CD4-positive, alpha-beta T cell treated with Interleukin-15 for 1 hour (primary cell): ENCODE measurements around the gene CHCHD5.
"Not testable (repeated sequence)": the region's sequence is repeated elsewhere in the genome, so short reads cannot be mapped to it uniquely, and the experiment has no call there.

ENCODE experiments used
- DNase-seq: peaks from one replicate; pipeline ENCODE4 v3.0.0-alpha.2; 2020

The CHCHD5 gene

GRCh38 chr2:112588611-112589045, 4.2 kb downstream of the CHCHD5 start:
- DNase-seq, result no peak

- DNase-seq, result no peak
These were observed 7.0 kb downstream of the CHCHD5 start for GRCh38 chr2:112591413-112591812.

GRCh38 chr2:112593736-112594135, 9.3 kb downstream of the CHCHD5 start:
- DNase-seq, result no peak

GRCh38 chr2:112597537-112598322, 13.3 kb downstream of the CHCHD5 start:
- no peak for DNase-seq

- no peak for DNase-seq
These were observed 16.2 kb downstream of the CHCHD5 start for GRCh38 chr2:112600634-112601033.

GRCh38 chr2:112601754-112602153, 17.3 kb downstream of the CHCHD5 start:
- DNase-seq, result no peak

- no peak for DNase-seq
These were observed 18.5 kb downstream of the CHCHD5 start for GRCh38 chr2:112602917-112603316.

- no peak for DNase-seq
These were observed 19.3 kb downstream of the CHCHD5 start for GRCh38 chr2:112603731-112604130.

- DNase-seq, result no peak
These were observed 20.5 kb downstream of the CHCHD5 start for GRCh38 chr2:112604952-112605351.

- no peak for DNase-seq
These were observed 21.5 kb downstream of the CHCHD5 start for GRCh38 chr2:112605926-112606325.

- DNase-seq, result no peak
These were observed 22.1 kb downstream of the CHCHD5 start for GRCh38 chr2:112606547-112606946.

GRCh38 chr2:112607680-112608438, 23.4 kb downstream of the CHCHD5 start:
- DNase-seq, result no peak

- not testable (repeated sequence) for DNase-seq
These were observed 24.9 kb downstream of the CHCHD5 start for GRCh38 chr2:112609320-112609719.

- not testable (repeated sequence) for DNase-seq
These were observed 27.9 kb downstream of the CHCHD5 start for GRCh38 chr2:112612283-112612682.

- no peak for DNase-seq
These were observed 29.9 kb downstream of the CHCHD5 start for GRCh38 chr2:112614201-112614840.

GRCh38 chr2:112615051-112615450, 30.6 kb downstream of the CHCHD5 start:
- DNase-seq, result no peak

GRCh38 chr2:112615798-112616197, 31.4 kb downstream of the CHCHD5 start:
- not testable (repeated sequence) for DNase-seq

GRCh38 chr2:112618383-112618782, 34.0 kb downstream of the CHCHD5 start:
- DNase-seq, result no peak

- DNase-seq, result no peak
These were observed 37.5 kb downstream of the CHCHD5 start for GRCh38 chr2:112621790-112622527.

- no peak for DNase-seq
These were observed 38.1 kb downstream of the CHCHD5 start for GRCh38 chr2:112622528-112622849.

- DNase-seq, result peak; percentile 76
These were observed 39.7 kb downstream of the CHCHD5 start for GRCh38 chr2:112623913-112624777.

GRCh38 chr2:112625474-112626114, 41.2 kb downstream of the CHCHD5 start:
- no peak for DNase-seq
